Smooth muscle cell of the brain vasculature (primary cell): Measurements from ENCODE around the gene UAP1L1.
"Not testable (repeated sequence)": the region's sequence is repeated elsewhere in the genome, so short reads cannot be mapped to it uniquely, and the experiment has no call there.

Experiments used
- DNase-seq: peaks from one replicate; pipeline ENCODE4 v3.0.0-alpha.2; 2012; ENCODE audit warnings: low read depth, low spot score

Gene UAP1L1, protein sequence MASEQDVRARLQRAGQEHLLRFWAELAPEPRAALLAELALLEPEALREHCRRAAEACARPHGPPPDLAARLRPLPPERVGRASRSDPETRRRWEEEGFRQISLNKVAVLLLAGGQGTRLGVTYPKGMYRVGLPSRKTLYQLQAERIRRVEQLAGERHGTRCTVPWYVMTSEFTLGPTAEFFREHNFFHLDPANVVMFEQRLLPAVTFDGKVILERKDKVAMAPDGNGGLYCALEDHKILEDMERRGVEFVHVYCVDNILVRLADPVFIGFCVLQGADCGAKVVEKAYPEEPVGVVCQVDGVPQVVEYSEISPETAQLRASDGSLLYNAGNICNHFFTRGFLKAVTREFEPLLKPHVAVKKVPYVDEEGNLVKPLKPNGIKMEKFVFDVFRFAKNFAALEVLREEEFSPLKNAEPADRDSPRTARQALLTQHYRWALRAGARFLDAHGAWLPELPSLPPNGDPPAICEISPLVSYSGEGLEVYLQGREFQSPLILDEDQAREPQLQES

GRCh38 chr9:137077010-137077747, at the start of gene UAP1L1:
TSS of gene UAP1L1 (plus strand) at chr9:137077517. CDS start at chr9:137077533, 16 bp downstream.
- no peak for DNase-seq

GRCh38 chr9:137028263-137029057, 48.9 kb upstream of the UAP1L1 start:
- no peak for DNase-seq

GRCh38 chr9:137029058-137029936, 48.0 kb upstream of the UAP1L1 start:
- no peak for DNase-seq

DNA sequence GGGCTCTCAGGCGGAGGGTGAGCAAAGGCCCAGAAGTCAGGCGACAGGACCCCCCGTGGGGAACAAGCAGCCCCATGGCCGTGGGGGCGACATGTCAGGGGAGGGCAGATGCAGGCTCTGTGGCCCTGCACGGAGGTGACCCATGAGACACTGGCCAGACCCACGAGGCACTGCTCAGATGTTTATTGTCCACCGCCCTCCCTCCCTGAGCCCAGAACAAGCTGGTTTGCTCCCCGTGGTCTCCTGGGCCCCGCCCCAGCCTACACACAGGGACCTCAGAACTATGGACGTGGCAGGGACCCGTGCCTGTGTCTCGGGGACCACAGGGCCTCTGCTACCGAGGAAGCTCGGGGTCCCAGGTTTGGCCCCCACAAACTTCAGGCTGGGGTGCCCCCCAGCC, 47.3 kb upstream of the UAP1L1 start:
- no peak for DNase-seq

DNA sequence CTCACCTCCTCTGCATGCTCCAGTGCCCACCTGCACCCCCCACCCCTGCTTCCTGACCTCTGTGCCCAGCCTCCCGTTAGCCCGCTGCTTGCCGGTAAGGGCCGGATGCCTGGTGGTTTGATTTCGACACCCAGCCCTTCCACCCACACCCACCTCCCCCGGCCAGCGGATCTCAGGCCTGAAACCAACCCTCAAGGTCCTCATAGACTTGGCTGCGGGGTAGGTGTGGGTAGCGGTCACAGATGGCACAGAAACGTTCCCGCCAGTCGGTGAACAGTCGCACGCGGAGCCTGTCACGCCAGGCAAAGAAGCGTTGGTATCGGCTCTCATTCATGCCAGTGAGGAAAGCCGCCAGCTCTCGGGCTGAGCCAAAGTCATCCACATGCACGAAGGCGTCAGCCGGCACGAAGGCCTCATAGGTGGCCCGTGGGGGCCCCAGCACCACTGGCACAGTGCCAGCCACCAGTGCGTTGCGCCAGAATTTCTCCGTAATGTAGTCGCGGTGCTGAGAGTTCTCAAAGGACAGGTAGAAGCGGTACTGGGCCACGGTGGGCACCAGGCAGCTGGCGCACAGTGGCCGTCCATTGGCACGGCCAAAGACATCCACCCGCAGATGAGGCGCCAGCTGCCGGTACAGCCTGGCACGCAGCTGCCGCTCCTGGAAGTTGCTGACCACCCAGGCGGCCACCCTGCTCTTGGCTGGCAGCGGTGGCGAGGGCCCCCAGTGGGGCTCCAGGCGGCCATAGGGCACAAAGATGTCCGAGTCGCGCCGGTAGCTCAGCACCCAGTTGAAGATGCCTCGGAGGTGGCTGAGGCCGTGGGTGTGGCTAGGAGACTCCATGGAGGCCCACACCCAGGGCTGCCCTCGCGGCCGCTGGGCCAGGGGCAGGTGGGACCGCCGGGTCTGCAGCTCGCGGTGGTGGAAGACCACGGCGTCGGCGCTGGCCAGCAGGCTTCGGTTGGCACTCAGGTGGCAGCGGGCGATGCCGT, 46.5 kb upstream of the UAP1L1 start:
- no peak for DNase-seq

DNA sequence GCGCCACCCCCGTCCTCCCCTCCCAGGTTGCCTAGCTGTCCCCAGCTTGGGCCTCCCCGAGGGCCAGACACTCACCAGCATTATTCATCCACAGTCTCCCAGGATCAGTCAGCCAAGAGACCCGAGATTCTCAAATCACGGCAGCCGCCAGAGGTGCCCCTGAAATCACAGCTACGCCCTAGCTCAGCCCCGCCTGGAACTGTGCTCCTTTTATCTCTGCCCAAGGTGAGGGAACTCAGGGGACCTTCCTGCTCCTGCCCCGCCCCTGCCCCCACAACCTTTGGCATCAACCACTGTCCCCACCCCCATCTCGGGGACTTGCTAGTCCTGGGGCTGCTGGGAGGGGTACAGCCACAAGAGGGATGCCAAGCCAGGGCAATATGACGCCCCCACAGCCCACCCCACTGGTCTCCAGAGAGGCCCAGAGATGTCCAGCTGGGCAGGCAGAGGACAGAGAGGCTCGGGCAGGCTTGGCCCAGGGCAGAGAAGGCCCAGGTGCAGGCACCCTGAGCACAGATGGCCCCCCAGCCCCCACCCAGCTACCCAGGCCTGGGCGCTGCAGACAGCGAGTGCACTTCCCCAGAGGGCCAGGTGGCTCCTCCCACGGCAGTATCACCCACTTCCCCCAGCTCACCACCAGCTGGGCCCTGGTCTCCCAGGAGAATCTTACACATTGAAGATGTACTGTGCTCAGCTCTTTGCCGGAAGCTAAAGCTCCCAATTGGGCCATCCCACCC, 45.2 kb upstream of the UAP1L1 start, which contains the start of gene FUT7:
Gene FUT7, minus strand, starts transcription at position 185 of the 737 bp plus-strand sequence. Its CDS starts 97 bp downstream, at position 88.
- no peak for DNase-seq

GRCh38 chr9:137032858-137033257, 44.5 kb upstream of the UAP1L1 start:
- DNase-seq, result no peak

- not testable (repeated sequence) for DNase-seq
Observed at GRCh38 chr9:137033481-137033880, 43.8 kb upstream of the UAP1L1 start.

DNA sequence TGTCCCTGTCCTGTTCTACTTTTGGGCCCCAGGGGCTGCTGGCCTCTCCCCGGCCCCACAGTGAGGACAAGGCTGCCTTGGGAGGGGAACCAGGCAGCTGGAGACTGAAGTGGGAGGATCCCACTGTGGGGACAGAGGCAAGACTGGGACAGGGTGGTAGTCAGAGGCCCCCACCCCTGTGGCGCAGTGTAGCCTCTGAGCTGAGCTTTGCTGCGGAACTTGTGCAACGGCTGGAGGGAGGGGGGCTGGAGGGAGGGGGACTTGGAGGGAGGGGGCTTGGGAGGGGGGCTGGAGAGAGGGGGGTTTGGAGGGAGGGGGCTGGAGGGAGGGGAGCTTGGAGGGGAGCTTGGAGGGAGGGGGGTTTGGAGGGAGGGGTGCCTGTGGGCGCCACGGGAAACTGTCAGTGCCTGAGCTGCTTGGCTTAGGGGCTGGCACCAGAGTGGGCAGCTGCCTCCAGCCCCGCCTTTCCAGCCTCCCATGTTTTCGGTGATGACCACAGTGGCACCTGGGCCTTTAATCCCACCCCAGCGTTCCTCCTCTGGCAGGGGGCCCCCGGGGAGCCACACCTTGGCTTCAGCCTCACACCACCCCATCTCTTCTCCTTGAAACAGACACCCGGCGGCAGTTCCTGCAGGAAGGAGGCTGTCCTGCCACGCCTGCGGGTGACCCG, 43.1 kb upstream of the UAP1L1 start:
- DNase-seq, result no peak

- peak; percentile 65 for DNase-seq
Observed at GRCh38 chr9:137034709-137035506, 42.4 kb upstream of the UAP1L1 start.

- DNase-seq, result no peak
Observed at GRCh38 chr9:137035507-137035834, 41.8 kb upstream of the UAP1L1 start.

DNA sequence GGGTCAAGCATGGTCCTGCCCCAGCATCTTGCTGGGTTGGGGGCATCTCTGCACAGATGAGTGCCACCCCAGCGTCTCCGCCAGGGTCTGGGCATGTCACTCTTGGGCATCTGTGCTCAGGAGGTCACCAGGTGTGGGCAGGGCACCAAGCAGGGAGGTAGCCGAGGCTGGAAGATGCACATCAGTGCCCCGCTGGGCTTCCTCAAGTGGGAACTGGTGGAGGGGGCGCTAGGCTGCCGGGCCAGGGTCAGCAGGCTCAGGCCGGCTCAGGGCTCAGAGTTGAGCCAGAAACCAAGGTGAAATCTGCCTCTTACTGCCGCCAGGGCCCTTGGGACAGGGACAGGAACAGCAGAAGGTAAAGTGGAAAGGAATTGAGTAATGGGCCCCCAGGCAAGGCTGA, 41.4 kb upstream of the UAP1L1 start:
- no peak for DNase-seq

DNA sequence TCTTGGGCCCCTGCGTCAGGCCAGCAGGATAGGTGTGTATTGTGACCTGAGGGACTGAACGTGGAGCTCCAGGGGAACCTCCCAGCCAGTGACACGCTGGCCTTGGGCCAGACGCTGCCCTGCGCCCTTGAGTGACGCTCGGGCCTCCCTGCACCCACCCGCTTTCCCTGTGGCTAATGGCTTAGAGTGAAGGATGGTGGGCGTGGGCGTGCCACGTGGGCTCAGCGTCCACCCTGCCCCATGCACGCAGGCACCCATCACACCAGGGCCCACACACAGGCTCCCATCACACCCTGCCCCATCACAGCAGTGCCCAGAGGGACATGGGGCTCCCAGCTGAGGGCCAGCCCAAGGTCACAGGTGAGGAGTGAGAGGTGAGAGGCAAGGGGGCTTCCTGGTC, 40.3 kb upstream of the UAP1L1 start:
- DNase-seq, result no peak

DNA sequence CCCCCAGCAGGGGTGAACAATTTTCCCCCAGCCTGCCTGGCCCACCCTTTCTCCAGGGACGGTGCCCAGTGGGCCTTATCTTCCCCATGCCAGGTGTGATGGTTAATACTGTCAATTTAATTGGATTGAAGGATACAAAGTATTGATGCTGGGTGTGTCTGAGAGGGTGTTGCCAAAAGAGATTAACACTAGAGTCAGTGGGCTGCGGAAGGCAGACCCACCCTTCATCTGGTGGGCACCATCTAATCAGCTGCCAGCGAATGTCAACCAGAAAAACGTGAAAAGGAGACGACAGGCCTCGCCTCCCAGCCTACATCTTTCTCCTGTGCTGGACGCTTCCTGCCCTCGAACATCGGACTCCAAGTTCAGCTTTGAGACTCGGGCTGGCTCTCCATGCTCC, 39.8 kb upstream of the UAP1L1 start:
- DNase-seq, result no peak

GRCh38 chr9:137038916-137039315, 38.4 kb upstream of the UAP1L1 start:
- no peak for DNase-seq

DNA sequence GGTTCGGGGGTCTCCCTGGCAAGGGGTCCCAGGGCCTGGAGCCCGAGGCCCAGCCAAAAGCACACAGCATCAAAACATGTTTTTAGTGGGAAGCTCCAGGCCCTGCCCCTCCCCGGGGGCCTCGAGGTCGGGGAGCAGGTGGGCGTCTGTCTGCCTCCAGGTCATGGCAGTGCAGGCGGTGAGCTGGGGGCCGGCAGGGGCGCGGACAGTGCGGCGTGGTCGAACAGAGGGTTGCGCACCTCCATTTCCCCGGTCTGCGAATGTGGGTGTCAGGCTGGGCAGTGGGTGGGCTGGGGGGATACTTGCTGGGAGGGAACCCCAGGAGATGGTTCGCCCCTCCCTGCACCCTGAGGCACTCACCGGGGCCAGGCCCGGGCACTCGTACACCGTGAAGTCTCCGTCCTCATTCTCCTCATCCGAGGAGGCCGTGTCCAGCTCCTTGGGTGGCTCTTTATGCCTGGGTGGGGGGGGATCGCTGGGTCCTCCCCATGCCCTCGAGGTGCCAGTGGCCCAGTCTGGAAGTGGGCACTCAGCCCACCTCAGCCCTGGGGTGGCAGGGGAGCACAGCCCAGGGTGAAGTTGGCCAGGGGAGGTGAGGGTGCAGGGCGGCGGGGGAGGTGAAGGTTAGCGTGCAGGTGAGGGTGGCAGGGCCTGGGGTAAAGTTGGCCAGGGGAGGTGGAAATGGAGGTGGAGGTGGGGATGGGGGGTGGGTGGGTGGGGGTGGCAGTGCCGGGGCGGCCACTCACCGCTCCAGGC, 37.5 kb upstream of the UAP1L1 start:
- DNase-seq, result no peak

- no peak for DNase-seq
Observed at GRCh38 chr9:137040568-137040967, 36.7 kb upstream of the UAP1L1 start.
